HepG2 (cell line): ENCODE data around the gene SAMD5. TPM values are rescaled to one million over a fixed set of nuclear protein-coding genes. Genes with fewer than 3 reads are reported as not detected.
A peak's percentile ranks its signal among the peaks of the same experiment; 100 is the strongest.

Experiments
- ATAC-seq: fragments of 200-7000 bp; cut with Tn5 transposase; 3 replicates; pipeline ENCODE4 v1.9.1; 2020; ENCODE audit warnings: mild to moderate bottlenecking, moderate library complexity
- BruUV-seq: library from RNA; stranded (reverse); fragments of 400-500 nt; replicated peaks from 2 replicates; lab custom pipeline; 2021; lab: Mats Ljungman, UMichigan
- CTCF ChIA-PET: fragments of 300-600 bp; formaldehyde crosslinking; extraction: SDS; loops from one replicate; lab custom pipeline; 2021; ENCODE audit warnings: low total read pairs, inconsistent platforms, low intra/inter-chr PET ratio; lab: Yijun Ruan, JAX
- POLR2A ChIA-PET: fragments of 350-600 bp; sonication (Branson Sonifier 250); formaldehyde crosslinking; loops from one replicate; lab custom pipeline; 2020; ENCODE audit warnings: antibody characterized with exemption, inconsistent platforms; lab: Yijun Ruan, JAX
- DNase-seq: peaks from one replicate; pipeline ENCODE4 v3.0.0-alpha.2; 2015; ENCODE audit warnings: low spot score
- FAIRE-seq: peaks from 3 replicates; lab custom pipeline; 2011; peaks lifted over from hg19 to GRCh38; lab: Jason Lieb, UNC
- H2AFZ ChIP-seq: one replicate; pipeline ENCODE4 v1.6.1; 2011; ENCODE audit warnings: low read length, inconsistent platforms
- H3K27ac ChIP-seq: fragments of 300-600 bp; 3 replicates; pipeline ENCODE4 v1.8.0; 2011; ENCODE audit warnings: mixed run types, mild to moderate bottlenecking, mixed read lengths, low read length, inconsistent platforms; ENCODE audit not compliant: insufficient read depth; ENCODE audit errors: extremely low read length
- H3K27me3 ChIP-seq, 2 experiments: fragments of 200-600 bp in 1 of 2; 2 replicates in 1 of 2; 3 replicates in 1 of 2; pipeline versions ENCODE4 v1.6.0 to v1.8.0; 2011; ENCODE audit warnings: low read length in 2 of 2, mild to moderate bottlenecking in 2 of 2, moderate library complexity in 2 of 2, inconsistent platforms in 1 of 2; ENCODE audit not compliant: insufficient read depth in 2 of 2, control insufficient read depth in 1 of 2
- H3K36me3 ChIP-seq, 2 experiments: fragments of 200-600 bp in 1 of 2; replicated peaks in 1 of 2; 2 replicates in 1 of 2; 3 replicates in 1 of 2; pipeline versions ENCODE4 v1.5.1 to v1.8.0; 2011; ENCODE audit warnings: low read length in 2 of 2, inconsistent platforms in 1 of 2; ENCODE audit not compliant: insufficient read depth in 2 of 2, control insufficient read depth in 1 of 2
- H3K4me1 ChIP-seq: 2 replicates; pipeline ENCODE4 v1.5.1; 2012; ENCODE audit warnings: low read length, inconsistent platforms; ENCODE audit not compliant: insufficient read depth
- H3K4me2 ChIP-seq: 2 replicates; pipeline ENCODE4 v1.6.0; 2011; ENCODE audit warnings: low read depth, low read length, inconsistent platforms
- H3K4me3 ChIP-seq, 3 experiments: fragments of 200-600 bp in 1 of 3; sonication (generic), shearing (Covaris generic) in 1 of 3; replicated peaks in 1 of 3; 2 replicates each; pipeline ENCODE4 v1.5.1; 2011 to 2016; ENCODE audit warnings: low read length in 3 of 3, inconsistent platforms in 2 of 3, low read depth in 2 of 3, mild to moderate bottlenecking in 2 of 3, control low read depth in 1 of 3, mixed read lengths in 1 of 3; ENCODE audit not compliant: insufficient read depth in 1 of 3
- H3K79me2 ChIP-seq: one replicate; pipeline ENCODE4 v1.6.1; 2011; ENCODE audit warnings: low read length, inconsistent platforms; ENCODE audit not compliant: insufficient read depth
- H3K9ac ChIP-seq: 2 replicates; pipeline ENCODE4 v1.6.0; 2011; ENCODE audit warnings: mild to moderate bottlenecking, low read depth, low read length, inconsistent platforms; ENCODE audit not compliant: insufficient read depth
- H3K9me3 ChIP-seq: 2 replicates; pipeline ENCODE4 v1.5.1; 2012; ENCODE audit warnings: mild to moderate bottlenecking, low read length
- H4K20me1 ChIP-seq: 2 replicates; pipeline ENCODE4 v1.6.0; 2011; ENCODE audit warnings: inconsistent platforms, mild to moderate bottlenecking, low read length, moderate library complexity; ENCODE audit not compliant: insufficient read depth
- ARID3A ChIP-seq: IDR thresholded peaks from 2 replicates; pipeline ENCODE4 v1.6.1; 2012; ENCODE audit warnings: low read depth, low read length, improper control_type of control experiment
- EEA1 ChIP-seq: sonication (generic); formaldehyde crosslinking; IDR thresholded peaks from 2 replicates; pipeline ENCODE4 v1.5.1; 2020; ENCODE audit warnings: mild to moderate bottlenecking, missing genetic modification reagents, borderline replicate concordance
- EZH2 ChIP-seq: conservative IDR thresholded peaks from 2 replicates; pipeline ENCODE4 v1.6.1; 2012; ENCODE audit warnings: mild to moderate bottlenecking, low read depth, low read length, moderate library complexity
- KDM2A ChIP-seq: sonication (generic); formaldehyde crosslinking; IDR thresholded peaks from 2 replicates; pipeline ENCODE4 v1.4.0; 2020; ENCODE audit warnings: low read depth, missing genetic modification reagents, borderline replicate concordance
- MTF2 ChIP-seq: sonication (generic); formaldehyde crosslinking; IDR thresholded peaks from 2 replicates; pipeline ENCODE4 v1.5.0; 2020; ENCODE audit warnings: missing genetic modification reagents, borderline replicate concordance
- PHF21A ChIP-seq: sonication (generic); formaldehyde crosslinking; IDR thresholded peaks from 2 replicates; pipeline ENCODE4 v1.5.0; 2020; ENCODE audit warnings: mild to moderate bottlenecking, missing genetic modification reagents
- PRMT3 ChIP-seq: sonication (generic); formaldehyde crosslinking; IDR thresholded peaks from 2 replicates; pipeline ENCODE4 v1.8.1; 2022; ENCODE audit warnings: low read depth, mild to moderate bottlenecking, moderate library complexity, missing genetic modification reagents, borderline replicate concordance
- RBM39 ChIP-seq: fragments of 200-400 bp; formaldehyde crosslinking; IDR thresholded peaks from one replicate; pipeline ENCODE4 v1.6.1; 2018; ENCODE audit warnings: antibody characterized with exemption, mild to moderate bottlenecking, low read depth, low read length; ENCODE audit not compliant: poor library complexity, severe bottlenecking
- SRY ChIP-seq: sonication (generic); formaldehyde crosslinking; IDR thresholded peaks from 2 replicates; pipeline ENCODE4 v1.8.0; 2022; ENCODE audit warnings: mild to moderate bottlenecking, missing genetic modification reagents
- TFDP2 ChIP-seq: sonication (generic); formaldehyde crosslinking; IDR thresholded peaks from 2 replicates; pipeline ENCODE4 v1.4.0; 2020; ENCODE audit warnings: missing genetic modification reagents
- XRCC5 ChIP-seq: fragments of 200-400 bp; formaldehyde crosslinking; optimal IDR thresholded peaks from 2 replicates; pipeline ENCODE3; 2017; ENCODE audit warnings: mild to moderate bottlenecking, low read length
- ZNF800 ChIP-seq: sonication (generic); formaldehyde crosslinking; IDR thresholded peaks from 2 replicates; pipeline ENCODE4 v1.4.0; 2020; ENCODE audit warnings: missing genetic modification reagents
- WGBS: methylation state at CpG from one replicate; pipeline ENCODE4 v1.1.6; 2017; ENCODE audit warnings: low lambda C conversion rate; 5-methylcytosine and 5-hydroxymethylcytosine counted together
- in situ Hi-C: cut with HindIII; loops from 2 replicates; pipeline ENCODE4 v1.10.0; 2017; ENCODE audit warnings: low pct_unique_long_range_greater_than_20kb; ENCODE audit not compliant: extremely low pct_ligation_motif_present
- intact Hi-C: fragments of 100-400 bp; cut with micrococcal nuclease; formaldehyde crosslinking; loops from one replicate; pipeline ENCODE4 v1.10.0; 2022; ENCODE audit not compliant: unreplicated experiment
- polyA plus RNA-seq, 8 experiments: library from polyadenylated mRNA; depleted of rRNA in 3 of 8; stranded (reverse) in 7 of 8; unstranded in 1 of 8; fragments of >200 nt; fragmentation: Illumina TruSeq in 4 of 8; extraction: Trizol in 4 of 8; gene quantifications; 2 replicates each; pipeline versions ENCODE4 v1.2.1 to v1.2.3, GENCODE V29; 2011 to 2016; ENCODE audit warnings: low read depth in 4 of 8, missing spikeins in 1 of 8, mixed read lengths in 1 of 8; ENCODE audit not compliant: insufficient read depth in 1 of 8
- total RNA-seq, 5 experiments: library from RNA; depleted of rRNA; stranded (reverse); fragments of >200 nt; fragmentation: Illumina TruSeq; extraction: Trizol; gene quantifications; 2 replicates each; pipeline ENCODE4 v1.2.3, GENCODE V29; 2016; ENCODE audit warnings: low read depth in 1 of 5
- TF ChIP-seq, protein P1 (sequence below): IDR thresholded peaks from 2 replicates; pipeline ENCODE4 v1.6.1; 2016; ENCODE audit warnings: mild to moderate bottlenecking

The SAMD5 gene
- total and polyA plus RNA-seq, 2 of the 13 experiments (the other 11 are each of a cell fraction or from before 2014, with no cell fraction given) = 0.02 to 0.07 TPM

DNA sequence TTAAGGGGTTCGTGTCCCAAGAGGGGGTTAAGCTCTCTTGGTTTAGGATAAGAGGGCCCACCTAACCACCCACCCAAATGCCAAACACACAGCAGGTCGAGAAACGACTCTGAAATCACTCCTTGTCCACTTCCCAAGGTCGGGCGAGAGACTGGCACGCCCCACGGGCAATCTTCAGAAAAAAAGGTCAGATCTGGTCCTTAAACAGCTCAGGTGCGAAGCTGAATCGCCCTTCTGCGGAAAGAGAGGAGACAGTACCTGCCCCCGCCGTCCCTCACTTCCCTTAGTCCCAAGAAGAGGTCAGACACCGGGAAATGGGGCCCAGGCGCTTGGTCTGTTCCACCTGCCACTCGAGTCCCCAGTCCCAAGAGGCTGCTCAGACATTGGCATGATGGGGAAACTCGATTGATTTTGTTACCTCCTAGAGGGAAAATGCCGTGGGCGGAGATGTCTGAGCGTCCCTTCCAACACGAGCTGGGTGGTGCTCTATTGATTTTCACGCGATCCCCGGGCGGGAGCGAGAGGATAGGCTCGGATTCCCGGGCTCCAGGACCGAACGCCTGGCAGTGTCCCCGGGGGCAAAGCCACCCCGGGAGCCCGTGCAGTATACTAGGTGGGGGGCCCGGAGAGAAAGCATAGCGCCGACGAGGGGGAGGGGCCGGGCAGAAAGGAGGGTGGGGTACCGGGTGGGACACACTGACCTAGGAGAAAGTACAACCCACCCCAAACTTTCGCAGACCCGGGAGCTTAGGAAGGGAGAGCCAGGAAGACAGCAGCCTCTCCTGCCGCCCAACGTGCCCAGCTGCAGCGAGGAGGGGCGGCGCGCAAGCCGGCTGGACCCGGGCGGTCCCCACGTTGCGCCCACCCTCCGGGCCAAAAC is 1.1 kb upstream of the SAMD5 start:
- no peaks in the 10 kb centered on the region; the same call in 1 of the 2 replicates for H4K20me1 ChIP-seq
- POLR2A ChIA-PET = interaction anchor here (0.5 to 0.7 kb wide), 2 partner anchors 73 to 961 kb away, joined by 3 read pairs; no protein-coding TSS in a partner anchor
- peak; percentile 54 for ATAC-seq
- intact Hi-C loops = loop anchor here (5.0 kb wide), 1 partner anchor 955 kb away; no protein-coding TSS in a partner anchor
- in situ Hi-C loops = loop anchor here (5.0 to 10.0 kb wide), 3 partner anchors 467 to 955 kb away; no protein-coding TSS in a partner anchor
- H3K79me2 ChIP-seq = no peaks in the 10 kb centered on the region
- no peak overlapping the region for H3K9ac ChIP-seq
- BruUV-seq = no TSS peak
- peak overlapping the region; percentile 41 to 69 (median 46); a peak in 5 of 6 replicates for H3K4me3 ChIP-seq
- no peaks in the 10 kb centered on the region for H3K9me3 ChIP-seq
- no peak for FAIRE-seq
- H2AFZ ChIP-seq = no peak overlapping the region
- H3K4me1 ChIP-seq = peaks cover 37% of the 10 kb centered on the region
- no peak for DNase-seq
- no peaks in the 10 kb centered on the region for H3K36me3 ChIP-seq
- no peak overlapping the region for H3K27ac ChIP-seq
- WGBS = 5% methylated on average over 21 of the region's 52 CpGs
- CTCF ChIA-PET = interaction anchor here (1.3 to 2.1 kb wide), 2 partner anchors 463 to 659 kb away, joined by 7 to 24 read pairs; no protein-coding TSS in a partner anchor
- peak overlapping the region; percentile 68 for H3K4me2 ChIP-seq
- H3K27me3 ChIP-seq = peaks cover 10 to 46% of the 10 kb centered on the region in 2 experiments
- TF ChIP-seq XRCC5 (no peak), PRMT3 (CRISPR knock-in tag) (0 out of 2 replicates have a peak, but pooled peaks have one; percentile 12), EEA1 (0 out of 2 replicates have a peak, but pooled peaks have one; percentile 55), KDM2A (0 out of 2 replicates have a peak, but pooled peaks have one; percentile 16), TFDP2 (CRISPR knock-in tag) (0 out of 2 replicates have a peak, but pooled peaks have one; percentile 23), ZNF800 (0 out of 2 replicates have a peak, but pooled peaks have one; percentile 62), PHF21A (CRISPR knock-in tag) (0 out of 2 replicates have a peak, but pooled peaks have one; percentile 37), RBM39 (peak; percentile 35), SRY (0 out of 2 replicates have a peak, but pooled peaks have one; percentile 10), ARID3A (no peak), MTF2 (CRISPR knock-in tag) (peak; percentile 88; the same call in 1 of the 2 replicates), EZH2 (peak; percentile 84; the same call in 1 of the 2 replicates)
- TF ChIP-seq, protein P1, sequence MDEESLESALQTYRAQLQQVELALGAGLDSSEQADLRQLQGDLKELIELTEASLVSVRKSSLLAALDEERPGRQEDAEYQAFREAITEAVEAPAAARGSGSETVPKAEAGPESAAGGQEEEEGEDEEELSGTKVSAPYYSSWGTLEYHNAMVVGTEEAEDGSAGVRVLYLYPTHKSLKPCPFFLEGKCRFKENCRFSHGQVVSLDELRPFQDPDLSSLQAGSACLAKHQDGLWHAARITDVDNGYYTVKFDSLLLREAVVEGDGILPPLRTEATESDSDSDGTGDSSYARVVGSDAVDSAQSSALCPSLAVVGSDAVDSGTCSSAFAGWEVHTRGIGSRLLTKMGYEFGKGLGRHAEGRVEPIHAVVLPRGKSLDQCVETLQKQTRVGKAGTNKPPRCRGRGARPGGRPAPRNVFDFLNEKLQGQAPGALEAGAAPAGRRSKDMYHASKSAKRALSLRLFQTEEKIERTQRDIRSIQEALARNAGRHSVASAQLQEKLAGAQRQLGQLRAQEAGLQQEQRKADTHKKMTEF (CRISPR knock-in tag) = no peak
